Femur (tissue), 1 donor: ENCODE data around the gene GPM6B.
A peak's percentile ranks its signal among the peaks of the same experiment; 100 is the strongest.

Experiments
- DNase-seq: peaks from one replicate; pipeline ENCODE4 v3.0.0-alpha.2; 2017

The GPM6B gene

GRCh38 chrX:13821738-13822137 is 4.8 kb upstream of the GPM6B start:
- no peak for DNase-seq

DNA sequence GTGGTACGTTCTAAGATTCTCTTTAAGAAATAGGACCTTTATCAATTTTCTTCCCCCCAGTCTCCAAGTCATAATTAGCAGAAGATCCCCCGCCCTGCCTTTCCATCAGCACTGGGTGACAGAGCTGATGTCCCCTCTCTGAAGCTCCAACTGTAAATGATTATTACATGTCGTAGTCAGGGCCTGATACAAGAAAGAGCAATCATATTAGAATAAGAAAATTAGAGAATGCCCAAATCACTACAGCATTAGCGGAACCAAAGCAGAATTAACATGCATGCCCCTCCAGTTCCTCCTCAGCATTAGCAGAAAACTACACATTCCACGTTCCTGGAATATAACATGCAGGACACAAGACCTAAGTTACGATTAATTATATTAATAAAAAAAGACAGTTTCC is 717 bp downstream of the GPM6B start:
- DNase-seq, result no peak

DNA sequence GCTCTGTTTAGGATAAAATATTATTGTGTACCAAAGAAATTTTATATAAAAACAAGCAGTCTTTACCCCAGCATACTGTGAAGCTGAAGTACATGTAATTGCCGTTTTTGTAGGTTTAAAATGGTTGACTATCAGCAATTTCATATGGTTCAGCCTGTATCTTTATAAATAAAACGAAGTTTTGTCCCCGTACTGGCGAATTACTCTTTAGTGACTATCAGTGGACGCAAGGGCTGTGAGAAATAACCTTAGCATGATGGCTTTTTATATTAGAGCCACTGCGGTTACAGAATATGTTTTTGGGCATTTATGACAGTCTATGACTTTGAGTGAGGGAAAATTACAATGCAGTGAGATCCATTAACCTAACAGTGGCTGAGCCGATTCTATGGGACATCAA is 1.2 kb downstream of the GPM6B start:
- no peak for DNase-seq

DNA sequence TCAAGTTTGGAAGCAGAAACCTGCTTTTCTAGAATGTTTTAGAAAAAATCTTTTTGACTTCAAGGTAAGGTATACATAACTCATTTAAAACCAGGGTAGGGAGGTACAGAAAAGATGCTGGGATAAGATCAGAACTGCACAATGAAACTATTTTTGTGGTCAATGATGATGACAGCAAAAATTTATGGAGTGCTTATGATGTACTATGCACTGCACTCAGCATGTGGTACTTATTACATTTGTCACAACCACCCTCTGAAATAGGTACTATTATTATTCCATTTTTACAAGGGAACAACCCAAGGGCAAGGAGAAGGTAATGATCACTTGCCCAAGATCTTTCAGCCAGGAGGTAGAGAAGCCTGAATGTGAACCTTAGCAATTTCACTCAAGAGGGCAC is 8.0 kb downstream of the GPM6B start:
- DNase-seq, result no peak

DNA sequence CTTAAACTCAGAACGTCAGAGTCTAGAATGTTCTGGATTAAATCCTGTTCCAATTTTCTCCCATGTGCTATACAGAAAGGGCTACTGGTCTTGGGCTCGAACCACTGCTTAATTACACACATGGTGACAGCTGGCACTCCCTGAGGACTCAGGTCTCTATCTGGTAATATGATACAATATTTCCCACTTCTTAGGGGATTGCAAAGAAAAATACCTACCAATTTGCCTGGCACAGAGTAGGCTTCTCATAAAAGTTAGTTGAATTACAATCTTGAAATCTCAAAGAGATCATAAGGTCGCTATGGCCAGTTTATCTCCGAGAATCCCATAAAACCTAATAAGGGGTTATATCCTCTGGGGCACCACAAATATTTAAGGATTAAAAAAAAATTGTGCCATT is 8.6 kb downstream of the GPM6B start:
- DNase-seq, result no peak

DNA sequence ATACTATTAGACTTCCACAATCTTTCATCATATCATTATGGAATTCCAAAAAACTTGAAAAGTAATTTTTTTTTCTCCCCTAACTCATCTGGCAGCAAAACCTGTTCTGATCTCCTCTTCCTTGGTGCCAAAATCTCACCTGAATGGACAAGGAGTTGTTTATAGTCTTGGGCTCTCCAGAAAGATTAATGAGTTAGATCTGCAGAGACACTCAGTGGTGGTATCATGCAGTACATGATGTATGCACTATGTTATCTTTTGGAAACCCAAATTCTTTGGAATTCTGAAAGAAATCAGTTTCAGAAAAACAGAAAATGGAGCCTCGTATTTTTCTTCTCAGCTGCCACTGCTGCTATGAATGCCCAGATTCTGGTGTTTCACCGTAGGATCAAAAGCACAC is 11.7 kb downstream of the GPM6B start:
- DNase-seq, result no peak

DNA sequence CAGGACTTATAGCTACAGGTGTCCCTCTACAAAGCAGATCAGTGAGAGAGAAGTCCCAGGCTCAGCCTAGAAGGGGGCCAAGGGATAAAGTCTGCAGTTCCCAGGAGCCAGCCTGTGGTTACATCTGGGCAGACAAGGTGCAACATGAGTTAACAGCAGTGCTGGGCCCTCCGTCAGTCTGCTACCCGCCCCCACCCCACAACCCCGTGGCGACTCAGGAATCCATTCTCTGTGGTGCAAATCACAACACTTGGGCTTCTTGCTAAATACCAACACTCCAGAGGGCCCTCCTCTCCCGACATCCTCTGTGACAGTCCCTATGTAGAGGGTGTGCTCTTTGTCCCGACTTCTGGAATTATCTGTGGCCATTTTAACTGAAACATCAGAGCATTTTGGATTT is 13.8 kb downstream of the GPM6B start:
- DNase-seq, result no peak

DNA sequence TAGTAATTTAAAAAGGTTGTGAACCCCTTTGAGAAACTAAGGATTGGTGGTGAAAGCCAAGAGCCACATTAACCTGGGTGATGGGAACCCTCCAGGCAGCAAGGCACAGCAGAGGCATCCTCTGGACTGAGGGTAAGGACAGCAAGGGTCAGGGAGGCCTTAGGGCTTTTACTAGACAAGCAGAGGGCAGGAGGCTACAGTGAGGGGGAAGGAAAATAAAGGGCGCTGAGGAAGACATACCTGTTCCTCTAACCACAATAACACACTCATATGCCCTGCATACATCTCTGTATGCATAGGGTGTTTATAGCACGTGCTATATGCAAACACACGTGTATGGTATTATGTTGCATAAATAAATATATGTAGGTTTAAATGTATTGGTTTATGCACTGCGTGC is 18.7 kb downstream of the GPM6B start:
- no peak for DNase-seq

GRCh38 chrX:13797512-13797911 is 19.4 kb downstream of the GPM6B start:
- DNase-seq, result no peak

DNA sequence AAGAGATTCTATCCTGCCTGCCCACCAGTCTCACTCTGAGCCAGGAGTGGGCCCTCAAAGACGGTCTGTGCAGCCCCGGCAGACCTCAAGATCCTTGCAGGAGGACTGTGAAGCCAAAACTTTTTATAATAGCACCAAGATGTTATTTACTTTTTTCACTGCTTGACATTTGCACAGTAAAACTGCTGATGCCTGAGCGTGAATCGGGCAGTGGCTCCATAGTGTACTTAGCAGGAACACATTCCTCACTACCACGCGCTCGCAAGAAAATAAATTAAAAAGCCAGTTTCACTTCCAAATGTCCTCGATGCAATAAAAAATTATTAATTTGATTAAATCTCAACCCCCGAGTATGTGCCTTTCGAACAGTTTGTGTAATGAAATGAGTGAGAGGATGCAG is 22.5 kb downstream of the GPM6B start:
- DNase-seq, result no peak

- no peak for DNase-seq
Measured at GRCh38 chrX:13793897-13794296, 23.0 kb downstream of the GPM6B start.

GRCh38 chrX:13791559-13791958 is 25.3 kb downstream of the GPM6B start:
- DNase-seq, result no peak

- no peak for DNase-seq
Measured at GRCh38 chrX:13791145-13791544, 25.7 kb downstream of the GPM6B start.

DNA sequence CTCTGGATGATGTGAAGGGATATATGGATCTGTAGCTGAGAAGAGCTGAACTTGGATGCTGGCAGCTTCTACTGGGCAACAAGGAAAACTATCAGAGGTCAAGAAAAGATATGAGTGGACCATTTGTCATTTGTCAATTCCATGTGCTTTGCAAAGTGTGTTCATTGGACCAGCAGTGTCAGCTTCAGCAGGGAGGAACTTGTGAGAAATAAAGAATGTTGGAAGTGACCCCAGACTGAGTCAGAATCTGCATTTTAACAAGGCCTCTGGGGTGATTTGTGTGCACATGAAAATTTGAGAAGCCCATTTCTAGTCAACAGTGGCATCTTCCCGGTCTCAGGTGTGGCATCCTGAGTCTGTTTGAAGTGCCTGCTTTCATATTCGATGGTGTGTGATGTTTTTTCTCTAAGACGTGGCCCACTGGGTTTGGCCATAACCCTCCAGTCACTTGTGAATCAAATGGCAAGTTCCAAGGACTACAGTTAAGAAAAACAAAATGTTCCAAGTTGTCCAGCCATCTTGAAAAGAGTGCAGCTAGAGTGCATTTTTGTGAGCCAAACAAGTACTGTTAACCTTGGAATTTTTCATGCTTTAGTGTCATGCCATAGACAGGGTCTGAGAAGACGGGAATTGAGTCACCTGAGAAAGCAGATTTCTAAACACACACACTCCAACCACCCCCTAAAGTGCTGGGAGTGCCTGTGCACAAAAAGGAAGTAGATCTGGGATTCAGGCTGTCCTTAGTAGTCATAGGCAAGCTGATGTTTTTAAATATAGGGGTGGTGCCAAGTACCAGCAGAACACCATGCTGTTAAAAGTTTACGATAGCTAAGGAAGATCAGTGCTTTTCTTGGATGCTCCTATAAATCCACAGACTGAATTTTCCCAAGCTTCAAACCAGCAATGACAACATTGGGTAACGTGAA is 26.4 kb downstream of the GPM6B start:
- no peak for DNase-seq

DNA sequence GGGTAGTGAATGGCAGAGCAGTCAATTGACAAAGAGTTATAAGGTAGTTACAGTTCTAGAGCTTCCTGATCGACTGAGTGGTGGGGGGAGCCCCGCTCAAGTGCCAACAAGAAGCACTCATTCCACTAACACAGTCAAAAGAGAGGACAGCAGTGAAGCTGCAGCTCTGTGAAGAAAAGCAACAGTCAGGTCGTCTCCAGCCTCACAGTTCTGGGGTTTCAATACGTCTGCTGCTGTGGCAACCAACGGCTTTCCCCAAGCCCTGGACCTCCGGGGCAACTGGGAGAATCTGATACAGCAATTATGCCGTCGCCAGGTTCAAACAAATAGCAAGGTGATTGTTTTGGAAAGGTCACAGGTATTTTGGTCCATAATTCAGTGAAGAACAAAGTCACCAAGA is 30.8 kb downstream of the GPM6B start:
- no peak for DNase-seq

- no peak for DNase-seq
Measured at GRCh38 chrX:13780868-13781427, 35.9 kb downstream of the GPM6B start.

- peak; percentile 44 for DNase-seq
Measured at GRCh38 chrX:13778916-13779315, 38.0 kb downstream of the GPM6B start.

DNA sequence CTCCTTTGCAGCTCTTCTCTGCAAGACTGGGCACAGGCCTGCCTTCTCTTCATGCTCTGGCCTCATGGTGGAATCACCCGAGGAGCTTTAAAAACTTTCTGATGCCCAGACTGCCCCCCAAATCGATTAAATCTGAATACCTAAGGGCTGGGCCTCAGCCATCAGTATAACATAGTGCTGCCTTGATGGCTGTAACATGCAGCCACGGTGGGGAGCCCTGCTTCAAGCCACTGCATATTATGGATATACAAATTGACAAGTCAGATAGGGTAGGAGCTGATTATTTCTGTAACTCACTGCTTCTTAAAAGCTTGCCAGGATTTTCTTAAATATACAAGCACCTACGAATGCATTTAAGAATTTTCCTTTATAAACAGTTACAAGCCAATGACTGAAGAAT is 40.5 kb downstream of the GPM6B start:
- DNase-seq, result no peak

GRCh38 chrX:13775837-13776236 is 41.1 kb downstream of the GPM6B start:
- DNase-seq, result no peak

- DNase-seq, result no peak
Measured at GRCh38 chrX:13774696-13775095, 42.2 kb downstream of the GPM6B start.

DNA sequence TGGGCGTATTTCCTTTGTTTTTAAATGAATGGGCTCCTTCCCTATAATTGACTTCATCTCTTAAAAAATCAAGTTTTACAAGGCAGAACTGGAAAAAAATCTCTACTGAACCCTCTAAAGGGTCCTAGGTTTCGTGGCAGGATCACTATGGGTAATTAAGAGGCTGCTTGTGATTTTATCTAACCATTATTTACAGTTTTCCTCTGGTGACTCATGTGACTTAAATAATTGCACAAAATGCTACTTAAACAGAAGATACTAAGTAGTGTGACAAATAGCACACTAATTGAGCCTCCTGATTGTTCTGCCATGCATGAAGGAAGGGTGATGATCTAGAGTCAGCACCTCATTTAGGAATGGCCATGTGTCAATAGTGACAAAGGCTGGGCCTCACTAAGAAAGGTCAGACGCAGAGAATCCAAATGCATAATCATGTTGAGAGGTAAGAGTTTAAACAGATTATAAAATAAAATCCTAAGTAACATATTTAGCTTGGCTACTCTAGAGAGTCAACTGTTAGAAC is 46.8 kb downstream of the GPM6B start:
- DNase-seq, result no peak

DNA sequence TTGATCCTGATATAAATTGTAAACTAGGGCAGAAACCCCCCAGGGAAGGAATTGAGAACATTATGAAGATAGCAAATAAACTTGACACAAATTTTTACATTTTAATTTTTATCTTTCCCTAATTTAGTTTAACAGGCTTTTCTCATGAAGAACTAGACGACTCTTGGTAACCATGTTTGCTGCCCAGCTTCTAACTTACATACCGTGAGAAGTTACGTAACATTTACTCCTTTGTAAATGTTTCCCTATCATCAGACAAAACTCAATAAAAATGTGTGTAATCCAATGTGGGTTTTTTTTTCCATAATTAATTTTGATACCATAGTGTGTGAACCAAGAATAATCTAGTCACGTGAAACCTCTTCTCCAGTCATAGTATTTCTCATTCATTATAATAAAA is 48.0 kb downstream of the GPM6B start:
- DNase-seq, result no peak

DNA sequence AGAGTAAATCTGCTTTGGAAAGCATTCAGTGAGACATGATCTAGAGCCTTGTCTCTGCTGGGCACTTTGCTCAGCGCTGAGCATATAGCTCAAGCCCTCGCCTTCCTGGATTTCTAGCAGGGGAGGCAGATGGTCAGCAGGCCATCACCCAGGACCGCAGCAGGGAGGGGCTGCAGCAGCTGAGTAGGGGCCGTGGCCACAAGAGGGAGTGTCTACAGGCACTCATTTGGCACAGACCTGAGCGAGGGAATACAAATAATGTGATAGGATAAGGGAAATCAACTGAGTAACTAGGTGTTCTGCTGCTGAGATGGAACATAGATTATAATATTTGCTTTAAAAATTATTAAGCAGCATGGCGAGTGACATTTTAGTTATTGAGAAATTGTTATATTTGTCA is 52.1 kb downstream of the GPM6B start:
- peak; percentile 63 for DNase-seq

GRCh38 chrX:13764281-13764680 is 52.6 kb downstream of the GPM6B start:
- no peak for DNase-seq

- no peak for DNase-seq
Measured at GRCh38 chrX:13763489-13763888, 53.4 kb downstream of the GPM6B start.
